Cardiac fibroblast (primary cell): Measurements from ENCODE around the gene SGO1.

Experiments used
- DNase-seq, 2 donors: peaks; one replicate each; pipeline versions ENCODE4 v3.0.0 to v3.0.0-alpha.2; 2010; ENCODE audit warnings: low read depth in 2 of 2
- H3K4me3 ChIP-seq, 2 donors: replicated peaks in 1 of 2; 1 replicate in 1 of 2; 2 replicates in 1 of 2; pipeline ENCODE4 v1.5.1; 2011; ENCODE audit warnings: low read depth in 2 of 2, low read length in 2 of 2, mild to moderate bottlenecking in 2 of 2, moderate library complexity in 1 of 2
- CTCF ChIP-seq: IDR thresholded peaks from one replicate; pipeline ENCODE4 v1.5.1; 2011; ENCODE audit warnings: low read depth, mild to moderate bottlenecking, low read length, inconsistent platforms

SGO1 gene

GRCh38 chr3:20143519-20143918, 42.5 kb downstream of the SGO1 start:
- no peak for TF ChIP-seq CTCF
- no peak overlapping the region for H3K4me3 ChIP-seq
- no peak for DNase-seq

GRCh38 chr3:20142517-20142916, 43.5 kb downstream of the SGO1 start:
- DNase-seq, result no peak

GRCh38 chr3:20141851-20142250, 44.2 kb downstream of the SGO1 start:
- no peak overlapping the region for H3K4me3 ChIP-seq
- no peak for TF ChIP-seq CTCF
- DNase-seq, result peak; percentile 13 to 65

More at GRCh38 chr3:20142517-20142916, 43.5 kb downstream of the SGO1 start:
- no peak overlapping the region for H3K4me3 ChIP-seq
- TF ChIP-seq CTCF, result no peak

- no peak for DNase-seq
- no peak overlapping the region for H3K4me3 ChIP-seq
- TF ChIP-seq CTCF, result no peak
Observed at GRCh38 chr3:20141316-20141715, 44.7 kb downstream of the SGO1 start.

- H3K4me3 ChIP-seq, result no peak overlapping the region
- TF ChIP-seq CTCF, result no peak
- no peak for DNase-seq
Observed at GRCh38 chr3:20140881-20141280, 45.1 kb downstream of the SGO1 start.

GRCh38 chr3:20137647-20138046, 48.4 kb downstream of the SGO1 start:
- no peak for DNase-seq
- no peak overlapping the region for H3K4me3 ChIP-seq

More at GRCh38 chr3:20137647-20138046, 48.4 kb downstream of the SGO1 start:
- TF ChIP-seq CTCF, result no peak
